BJ (cell line): ENCODE measurements around the gene SLC39A3. TPM values are rescaled to one million over a fixed set of nuclear protein-coding genes. Genes with fewer than 3 reads are reported as not detected.

Source experiments
- CTCF ChIA-PET: fragments of 350-600 bp; formaldehyde crosslinking; extraction: SDS; loops from one replicate; lab custom pipeline; 2021; ENCODE audit warnings: antibody characterized with exemption, inconsistent platforms; lab: Yijun Ruan, JAX
- POLR2A ChIA-PET: fragments of 300-600 bp; sonication (Branson Sonifier 250); formaldehyde crosslinking; extraction: SDS; loops from one replicate; lab custom pipeline; 2021; ENCODE audit warnings: antibody characterized with exemption; lab: Charles Lee
- DNase-seq: peaks from one replicate; pipeline ENCODE4 v3.0.0-alpha.2; 2011; ENCODE audit warnings: low read depth
- H3K27me3 ChIP-seq: 2 replicates; pipeline ENCODE4 v1.6.0; 2011; ENCODE audit warnings: low read length; ENCODE audit not compliant: control insufficient read depth, insufficient read depth
- H3K36me3 ChIP-seq: 2 replicates; pipeline ENCODE4 v1.5.1; 2011; ENCODE audit warnings: low read length; ENCODE audit not compliant: control insufficient read depth, insufficient read depth
- H3K4me3 ChIP-seq: 2 replicates; pipeline ENCODE4 v1.5.1; 2011; ENCODE audit warnings: low read depth, mild to moderate bottlenecking, control low read depth, low read length
- polyA plus RNA-seq: library from polyadenylated mRNA; depleted of rRNA; stranded (reverse); fragments of >200 nt; gene quantifications from 2 replicates; pipeline ENCODE4 v1.2.3, GENCODE V29; 2011
- TF ChIP-seq, protein P1 (sequence below): IDR thresholded peaks from 2 replicates; pipeline ENCODE4 v1.5.1; 2011; ENCODE audit warnings: low read depth, mild to moderate bottlenecking, control low read depth, inconsistent platforms, low read length, moderate library complexity; ENCODE audit not compliant: insufficient read depth

SLC39A3 gene
- polyA plus RNA-seq, 1 experiment = 67.9 TPM

DNA sequence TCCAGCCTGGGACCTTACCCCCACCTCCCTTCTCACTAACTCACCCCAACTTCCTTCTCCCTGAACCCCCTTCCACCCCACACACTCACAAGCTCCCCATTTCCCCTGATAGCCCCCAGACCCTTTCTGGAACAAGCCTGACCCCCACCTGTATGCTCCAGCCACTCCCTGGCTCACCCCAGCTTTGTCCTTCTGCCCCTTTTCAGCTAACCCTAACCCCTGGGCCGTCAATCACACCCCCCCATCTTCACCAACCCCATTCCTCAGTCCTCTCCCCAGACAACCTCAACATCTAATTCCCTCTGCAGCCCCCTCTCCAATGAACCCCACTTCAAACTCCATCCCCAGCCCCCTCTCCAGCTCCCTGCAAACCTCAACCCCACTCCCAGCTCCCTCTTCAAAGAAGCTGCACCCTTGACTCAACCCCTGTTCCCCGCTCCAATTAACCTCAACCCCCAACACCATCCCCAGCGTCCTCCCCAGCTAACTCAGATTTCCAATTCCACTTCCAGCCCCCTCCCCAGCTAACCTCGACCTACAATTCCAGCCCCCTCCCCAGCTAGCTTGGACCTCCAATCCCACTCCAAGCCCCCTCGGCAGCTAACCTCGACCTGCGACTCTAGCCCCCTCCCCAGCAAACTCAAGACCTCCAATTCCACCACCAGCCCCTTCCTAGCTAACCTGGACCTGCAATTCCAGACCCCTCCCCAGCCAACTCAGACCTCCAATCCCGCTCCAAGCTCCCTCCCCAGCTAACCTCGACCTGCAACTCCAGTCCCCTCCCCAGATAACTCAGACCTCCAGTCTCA lies 38.3 kb downstream of the SLC39A3 start:
- no peak overlapping the region for H3K4me3 ChIP-seq
- no peaks in the 10 kb centered on the region for H3K36me3 ChIP-seq
- H3K27me3 ChIP-seq = peaks cover 15% of the 10 kb centered on the region
- DNase-seq = no peak
- ChIA-PET POLR2A (interaction anchor here (0.6 kb wide), 1 partner anchor 140 kb away, joined by 3 read pairs; the partner anchor contains the start of gene ZNF555), CTCF (interaction anchor here (1.2 to 2.9 kb wide), 3 partner anchors 48 to 53 kb away, joined by 7 to 9 read pairs (median 7); no protein-coding TSS in a partner anchor)
- TF ChIP-seq, protein P1, sequence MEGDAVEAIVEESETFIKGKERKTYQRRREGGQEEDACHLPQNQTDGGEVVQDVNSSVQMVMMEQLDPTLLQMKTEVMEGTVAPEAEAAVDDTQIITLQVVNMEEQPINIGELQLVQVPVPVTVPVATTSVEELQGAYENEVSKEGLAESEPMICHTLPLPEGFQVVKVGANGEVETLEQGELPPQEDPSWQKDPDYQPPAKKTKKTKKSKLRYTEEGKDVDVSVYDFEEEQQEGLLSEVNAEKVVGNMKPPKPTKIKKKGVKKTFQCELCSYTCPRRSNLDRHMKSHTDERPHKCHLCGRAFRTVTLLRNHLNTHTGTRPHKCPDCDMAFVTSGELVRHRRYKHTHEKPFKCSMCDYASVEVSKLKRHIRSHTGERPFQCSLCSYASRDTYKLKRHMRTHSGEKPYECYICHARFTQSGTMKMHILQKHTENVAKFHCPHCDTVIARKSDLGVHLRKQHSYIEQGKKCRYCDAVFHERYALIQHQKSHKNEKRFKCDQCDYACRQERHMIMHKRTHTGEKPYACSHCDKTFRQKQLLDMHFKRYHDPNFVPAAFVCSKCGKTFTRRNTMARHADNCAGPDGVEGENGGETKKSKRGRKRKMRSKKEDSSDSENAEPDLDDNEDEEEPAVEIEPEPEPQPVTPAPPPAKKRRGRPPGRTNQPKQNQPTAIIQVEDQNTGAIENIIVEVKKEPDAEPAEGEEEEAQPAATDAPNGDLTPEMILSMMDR = no peak

DNA sequence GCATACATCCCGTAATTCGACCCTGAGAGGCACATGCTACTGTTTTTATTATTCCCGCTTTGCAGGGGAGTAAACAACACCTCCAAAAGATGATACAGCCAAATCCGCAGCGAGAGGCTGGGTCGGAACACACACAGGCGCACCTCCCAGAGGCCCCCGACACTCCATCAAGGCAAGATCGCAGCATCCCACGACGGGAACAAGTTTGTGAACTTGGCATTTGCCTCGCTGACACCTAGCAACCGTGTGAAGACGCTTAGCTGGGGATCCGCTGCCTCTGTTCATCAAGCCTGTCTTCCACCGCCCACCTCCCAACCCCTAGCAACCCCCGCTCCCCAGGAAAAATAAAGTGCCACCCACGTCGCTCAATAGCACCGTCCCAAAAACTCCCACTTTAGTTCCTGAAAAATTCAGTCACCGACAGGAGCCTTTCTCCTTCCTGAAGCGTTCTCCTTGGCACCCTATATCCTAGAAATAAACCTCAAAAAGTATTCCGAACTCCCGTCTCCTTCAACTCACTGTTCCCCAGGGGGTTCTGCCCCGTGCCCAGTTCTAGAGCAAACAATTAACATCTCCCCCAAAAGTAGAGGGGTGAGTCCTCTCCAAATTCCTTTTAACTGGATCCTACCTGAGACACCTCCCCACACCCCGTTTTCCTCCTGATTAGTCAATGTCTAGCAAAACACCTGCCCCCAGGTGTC lies 39.0 kb downstream of the SLC39A3 start:
- DNase-seq = no peak
- no peak overlapping the region for H3K4me3 ChIP-seq
- ChIA-PET POLR2A (no interaction called here), CTCF (interaction anchor here (1.2 to 2.0 kb wide), 2 partner anchors 48 to 52 kb away, joined by 7 read pairs; no protein-coding TSS in a partner anchor)
- TF ChIP-seq, protein P1 = no peak
- peaks cover 15% of the 10 kb centered on the region for H3K27me3 ChIP-seq
- H3K36me3 ChIP-seq = no peaks in the 10 kb centered on the region

DNA sequence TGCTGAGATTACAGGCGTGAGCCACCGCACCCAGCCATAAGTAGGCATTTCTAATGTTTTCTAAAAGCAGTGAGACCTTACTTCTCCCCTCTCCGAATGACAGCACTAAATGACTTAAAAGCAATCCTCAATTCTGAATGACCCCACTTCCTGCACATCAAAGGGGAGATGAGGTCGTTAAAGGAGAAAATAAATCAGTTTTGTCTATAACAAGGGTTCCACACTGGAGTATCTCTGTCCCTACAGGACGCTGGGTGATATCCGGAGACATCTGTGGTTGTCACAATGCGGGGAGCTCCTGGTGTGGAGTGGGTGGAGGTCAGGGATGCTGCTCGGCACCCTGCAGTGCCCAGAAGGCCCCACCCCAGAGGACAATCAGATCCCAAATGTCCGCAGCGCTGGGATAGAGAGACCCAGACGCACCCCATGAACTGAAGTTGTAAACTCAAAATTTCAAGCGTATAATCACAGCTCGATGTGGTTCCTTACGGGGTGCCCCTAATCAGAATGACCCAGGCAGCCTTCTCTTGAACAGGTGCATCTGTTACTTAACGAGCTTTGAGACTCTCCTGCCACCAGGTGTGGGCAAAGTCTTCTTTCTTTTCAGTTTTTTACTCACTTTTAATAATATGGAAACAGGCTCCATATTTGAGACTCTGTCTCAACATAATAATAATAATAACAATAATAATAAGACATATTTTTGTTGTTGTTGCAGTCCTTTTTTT lies 40.2 kb downstream of the SLC39A3 start:
- H3K27me3 ChIP-seq = peaks cover 19% of the 10 kb centered on the region
- no peak for DNase-seq
- H3K36me3 ChIP-seq = no peaks in the 10 kb centered on the region
- ChIA-PET CTCF (interaction anchor here (0.7 to 2.0 kb wide), 4 partner anchors 24 to 682 kb away, joined by 3 to 7 read pairs (median 3); no protein-coding TSS in a partner anchor), POLR2A (no interaction called here)
- TF ChIP-seq, protein P1 = no peak
- H3K4me3 ChIP-seq = no peak overlapping the region

DNA sequence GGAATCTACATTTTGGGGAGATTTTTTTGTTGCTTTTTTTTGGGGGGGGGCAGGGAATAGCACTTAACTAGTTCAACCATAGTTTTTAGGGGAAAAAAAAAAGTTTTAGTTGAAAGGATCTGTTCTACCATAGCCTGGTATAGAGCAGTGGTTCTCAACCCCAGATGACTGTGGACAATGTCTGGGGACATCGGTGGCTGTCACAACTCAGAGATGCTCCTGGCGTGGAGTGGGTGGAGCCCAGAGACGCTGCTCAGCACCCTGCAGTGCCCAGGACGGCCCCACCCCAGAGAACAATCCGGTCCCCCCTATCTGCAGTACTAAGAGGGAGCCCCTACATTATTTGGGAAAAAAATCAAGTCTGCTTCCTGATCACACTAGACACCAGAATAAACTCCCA lies 45.6 kb downstream of the SLC39A3 start:
- no peaks in the 10 kb centered on the region for H3K36me3 ChIP-seq
- peaks cover 4% of the 10 kb centered on the region for H3K27me3 ChIP-seq
- no peak for DNase-seq
- TF ChIP-seq, protein P1 = no peak
- CTCF ChIA-PET = interaction anchor here (1.3 kb wide), 1 partner anchor 9 kb away, joined by 4 read pairs; no protein-coding TSS in a partner anchor
- POLR2A ChIA-PET = no interaction called here
- H3K4me3 ChIP-seq = no peak overlapping the region
